Glutamatergic neuron (in vitro differentiated cells): ENCODE results near the gene SHANK2. TPM values are rescaled to one million over a fixed set of nuclear protein-coding genes. Genes with fewer than 3 reads are reported as not detected.

ENCODE experiments used
- DNase-seq: peaks from one replicate; pipeline ENCODE4 v3.0.0; 2022
- H3K27ac Mint-ChIP-seq: one replicate; pipeline ENCODE4 v1.8.0; 2020; ENCODE audit warnings: mild to moderate bottlenecking, mixed read lengths, inconsistent platforms; ENCODE audit not compliant: unreplicated experiment
- H3K27me3 Mint-ChIP-seq: one replicate; pipeline ENCODE4 v1.8.0; 2020; ENCODE audit warnings: mild to moderate bottlenecking, moderate library complexity, mixed read lengths, inconsistent platforms; ENCODE audit not compliant: unreplicated experiment
- H3K36me3 Mint-ChIP-seq: one replicate; pipeline ENCODE4 v1.8.0; 2020; ENCODE audit warnings: mild to moderate bottlenecking, mixed read lengths, inconsistent platforms; ENCODE audit not compliant: unreplicated experiment
- H3K4me1 Mint-ChIP-seq: one replicate; pipeline ENCODE4 v1.8.0; 2020; ENCODE audit warnings: mild to moderate bottlenecking, low read depth, mixed read lengths, inconsistent platforms; ENCODE audit not compliant: unreplicated experiment
- H3K4me3 Mint-ChIP-seq: one replicate; pipeline ENCODE4 v1.8.0; 2020; ENCODE audit warnings: mild to moderate bottlenecking, mixed read lengths, inconsistent platforms; ENCODE audit not compliant: unreplicated experiment
- H3K9me3 Mint-ChIP-seq: one replicate; pipeline ENCODE4 v1.8.0; 2020; ENCODE audit warnings: mild to moderate bottlenecking, moderate library complexity, mixed read lengths, inconsistent platforms; ENCODE audit not compliant: unreplicated experiment
- total RNA-seq: library from RNA; stranded (reverse); fragmentation: NEBNext Ultra II Directional; extraction: Animal tissue kit (Norgen Biotek cat#: 25700); gene quantifications from one replicate; pipeline ENCODE4 v1.2.1, GENCODE V29; 2021; ENCODE audit not compliant: unreplicated experiment
- TF ChIP-seq, protein P1 (sequence below): fragments of 200-600 bp; sonication (generic); IDR thresholded peaks from one replicate; pipeline ENCODE4 v1.5.0; 2021; ENCODE audit not compliant: partially characterized antibody, unreplicated experiment

The SHANK2 gene
- total RNA-seq, 1 donor from 2014 or later = 23.0 TPM

- peaks cover 4% of the 10 kb centered on the region for H3K27me3 Mint-ChIP-seq
- H3K9me3 Mint-ChIP-seq = no peaks in the 10 kb centered on the region
- no peak overlapping the region for H3K27ac Mint-ChIP-seq
- no peak overlapping the region for H3K4me3 Mint-ChIP-seq
- TF ChIP-seq, protein P1, sequence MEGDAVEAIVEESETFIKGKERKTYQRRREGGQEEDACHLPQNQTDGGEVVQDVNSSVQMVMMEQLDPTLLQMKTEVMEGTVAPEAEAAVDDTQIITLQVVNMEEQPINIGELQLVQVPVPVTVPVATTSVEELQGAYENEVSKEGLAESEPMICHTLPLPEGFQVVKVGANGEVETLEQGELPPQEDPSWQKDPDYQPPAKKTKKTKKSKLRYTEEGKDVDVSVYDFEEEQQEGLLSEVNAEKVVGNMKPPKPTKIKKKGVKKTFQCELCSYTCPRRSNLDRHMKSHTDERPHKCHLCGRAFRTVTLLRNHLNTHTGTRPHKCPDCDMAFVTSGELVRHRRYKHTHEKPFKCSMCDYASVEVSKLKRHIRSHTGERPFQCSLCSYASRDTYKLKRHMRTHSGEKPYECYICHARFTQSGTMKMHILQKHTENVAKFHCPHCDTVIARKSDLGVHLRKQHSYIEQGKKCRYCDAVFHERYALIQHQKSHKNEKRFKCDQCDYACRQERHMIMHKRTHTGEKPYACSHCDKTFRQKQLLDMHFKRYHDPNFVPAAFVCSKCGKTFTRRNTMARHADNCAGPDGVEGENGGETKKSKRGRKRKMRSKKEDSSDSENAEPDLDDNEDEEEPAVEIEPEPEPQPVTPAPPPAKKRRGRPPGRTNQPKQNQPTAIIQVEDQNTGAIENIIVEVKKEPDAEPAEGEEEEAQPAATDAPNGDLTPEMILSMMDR = no peak
- H3K36me3 Mint-ChIP-seq = peaks cover 3% of the 10 kb centered on the region
- H3K4me1 Mint-ChIP-seq = peaks cover 2% of the 10 kb centered on the region
- DNase-seq = no peak
Observed at GRCh38 chr11:71265559-71266092, 13.2 kb upstream of the SHANK2 start.

GRCh38 chr11:71263386-71263785 is 11.0 kb upstream of the SHANK2 start:
- Mint-ChIP-seq H3K36me3 (peaks cover 3% of the 10 kb centered on the region), H3K4me3 (no peak overlapping the region), H3K4me1 (peaks cover 2% of the 10 kb centered on the region), H3K9me3 (no peaks in the 10 kb centered on the region), H3K27ac (no peak overlapping the region), H3K27me3 (peaks cover 4% of the 10 kb centered on the region)
- no peak for DNase-seq
- TF ChIP-seq, protein P1 = no peak

DNA sequence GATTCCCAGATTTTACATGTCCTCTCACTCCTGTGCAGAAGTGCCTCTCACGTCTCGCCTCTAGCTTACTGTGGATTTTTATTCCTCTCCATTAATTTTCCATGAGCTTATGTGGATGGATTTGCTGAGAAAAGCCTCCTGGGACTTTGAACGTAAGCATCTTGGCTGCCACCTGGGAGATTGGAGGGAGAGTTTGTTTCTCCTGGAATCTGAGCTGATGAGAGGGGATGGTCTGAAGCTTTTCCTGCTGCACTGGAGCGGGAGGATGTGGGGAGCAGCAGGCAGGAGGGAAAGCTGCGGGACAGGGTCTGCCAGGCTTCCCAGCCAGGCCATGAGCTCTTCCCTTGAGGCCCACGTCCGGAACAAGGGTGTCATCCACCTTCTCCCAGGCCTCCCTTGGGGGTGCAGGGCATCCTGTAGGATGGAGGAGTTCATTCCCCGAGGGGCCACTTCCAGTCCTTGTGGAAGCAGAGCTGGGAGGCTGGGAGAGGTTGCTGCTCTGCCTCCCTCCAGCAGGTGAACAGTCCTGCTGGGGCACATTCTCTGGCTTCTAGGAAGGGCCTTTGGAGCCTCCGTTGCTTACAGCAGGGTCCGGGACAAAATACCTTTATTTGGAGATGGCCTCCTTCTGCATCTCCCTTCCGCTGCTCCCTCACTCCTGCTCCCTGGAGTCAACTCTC is 3.6 kb upstream of the SHANK2 start:
- DNase-seq = no peak
- TF ChIP-seq, protein P1 = no peak
- no peaks in the 10 kb centered on the region for H3K4me1 Mint-ChIP-seq
- H3K9me3 Mint-ChIP-seq = no peaks in the 10 kb centered on the region
- no peak overlapping the region for H3K4me3 Mint-ChIP-seq
- no peak overlapping the region for H3K27ac Mint-ChIP-seq
- no peaks in the 10 kb centered on the region for H3K36me3 Mint-ChIP-seq
- peaks cover 2% of the 10 kb centered on the region for H3K27me3 Mint-ChIP-seq

- H3K36me3 Mint-ChIP-seq = no peaks in the 10 kb centered on the region
- H3K9me3 Mint-ChIP-seq = peaks cover under 1% of the 10 kb centered on the region
- no peak overlapping the region for H3K4me3 Mint-ChIP-seq
- H3K27ac Mint-ChIP-seq = no peak overlapping the region
- H3K4me1 Mint-ChIP-seq = no peaks in the 10 kb centered on the region
- DNase-seq = no peak
- TF ChIP-seq, protein P1 = no peak
- peaks cover 5% of the 10 kb centered on the region for H3K27me3 Mint-ChIP-seq
Observed at GRCh38 chr11:71255323-71255722, 2.9 kb upstream of the SHANK2 start.

GRCh38 chr11:71253794-71254193 is 1.4 kb upstream of the SHANK2 start:
- H3K36me3 Mint-ChIP-seq = no peaks in the 10 kb centered on the region
- TF ChIP-seq, protein P1 = no peak
- H3K27me3 Mint-ChIP-seq = peaks cover 12% of the 10 kb centered on the region
- peaks cover under 1% of the 10 kb centered on the region for H3K4me1 Mint-ChIP-seq
- no peak overlapping the region for H3K27ac Mint-ChIP-seq
- H3K4me3 Mint-ChIP-seq = no peak overlapping the region
- peaks cover 5% of the 10 kb centered on the region for H3K9me3 Mint-ChIP-seq
- DNase-seq = no peak
